Vagina (tissue), 2 donors: ENCODE data around the gene DDR2. TPM values are rescaled to one million over a fixed set of nuclear protein-coding genes. Genes with fewer than 3 reads are reported as not detected.

ENCODE experiments used
- DNase-seq, 2 donors: peaks; one replicate each; pipeline ENCODE4 v3.0.0-alpha.2; 2017; ENCODE audit errors: extremely low spot score in 2 of 2
- H3K27ac ChIP-seq: fragments of 200-600 bp; sonication (generic); one replicate; pipeline ENCODE4 v1.5.1; 2019
- H3K27me3 ChIP-seq: fragments of 200-600 bp; sonication (generic); one replicate; pipeline ENCODE4 v1.5.1; 2019
- H3K36me3 ChIP-seq, 2 donors: fragments of 200-600 bp; sonication (generic); one replicate each; pipeline ENCODE4 v1.5.1; 2017 to 2019
- H3K4me1 ChIP-seq: fragments of 200-600 bp; sonication (generic); one replicate; pipeline ENCODE4 v1.5.1; 2019
- H3K4me3 ChIP-seq, 2 donors: fragments of 200-600 bp; sonication (generic); 1 replicate in 1 of 2; 2 replicates in 1 of 2; pipeline ENCODE4 v1.5.1; 2016 to 2019
- H3K9me3 ChIP-seq: fragments of 200-600 bp; sonication (generic); one replicate; pipeline ENCODE4 v1.5.1; 2019
- CTCF ChIP-seq, 3 experiments: fragments of 450-650 bp in 2 of 3; fragments of 200-600 bp in 1 of 3; sonication (generic) in 1 of 3; IDR thresholded peaks; one replicate each; pipeline ENCODE4 v1.5.1; 2017 to 2019; ENCODE audit warnings: antibody characterized with exemption in 3 of 3, mild to moderate bottlenecking in 2 of 3, moderate library complexity in 2 of 3
- POLR2A ChIP-seq, 2 donors: fragments of 450-650 bp; IDR thresholded peaks; one replicate each; pipeline ENCODE4 v1.6.1; 2017; ENCODE audit warnings: antibody characterized with exemption in 2 of 2, mild to moderate bottlenecking in 2 of 2, moderate library complexity in 2 of 2
- POLR2AphosphoS5 ChIP-seq, 2 donors: sonication (generic); formaldehyde crosslinking; IDR thresholded peaks; one replicate each; pipeline ENCODE4 v1.9.0; 2017; ENCODE audit warnings: antibody characterized with exemption in 2 of 2, mild to moderate bottlenecking in 2 of 2, low read depth in 1 of 2; ENCODE audit not compliant: insufficient read depth in 1 of 2
- intact Hi-C: fragments of 100-400 bp; cut with DNase I; formaldehyde crosslinking; loops from one replicate; pipeline ENCODE4 v1.15.1; 2023
- total RNA-seq: library from RNA; depleted of rRNA; stranded (reverse); fragments of >200 nt; gene quantifications from one replicate; pipeline ENCODE4 v1.2.3, GENCODE V29; 2016

Gene DDR2
- total RNA-seq, 1 donor from 2014 or later, result 153 TPM

GRCh38 chr1:162621256-162621655 is 11.0 kb upstream of the DDR2 start:
- H3K27ac ChIP-seq, result no peak overlapping the region
- H3K27me3 ChIP-seq, result no peaks in the 10 kb centered on the region
- peaks cover 5% of the 10 kb centered on the region for H3K9me3 ChIP-seq
- no peak overlapping the region for H3K4me3 ChIP-seq
- no peak for DNase-seq
- TF ChIP-seq POLR2A (IDR thresholded peaks at IDR 0.05), result no peak
- no peak for TF ChIP-seq CTCF (IDR thresholded peaks at IDR 0.05)
- TF ChIP-seq POLR2AphosphoS5 (IDR thresholded peaks at IDR 0.05; ENCODE audit: insufficient read depth in 1 of 2, low read depth in 1 of 2), result no peak
- intact Hi-C loops, result no loop called here
- H3K4me1 ChIP-seq, result no peaks in the 10 kb centered on the region
- no peaks in the 10 kb centered on the region for H3K36me3 ChIP-seq

- DNase-seq, result no peak
- Histone ChIP-seq H3K27me3 (no peaks in the 10 kb centered on the region), H3K27ac (peak overlapping the region; percentile 53), H3K36me3 (no peaks in the 10 kb centered on the region), H3K4me1 (no peaks in the 10 kb centered on the region), H3K4me3 (no peak overlapping the region), H3K9me3 (no peaks in the 10 kb centered on the region)
- intact Hi-C loops, result no loop called here
- TF ChIP-seq POLR2AphosphoS5 (IDR thresholded peaks at IDR 0.05; ENCODE audit: insufficient read depth in 1 of 2, low read depth in 1 of 2) (no peak), CTCF (IDR thresholded peaks at IDR 0.05) (no peak), POLR2A (IDR thresholded peaks at IDR 0.05) (no peak)
Observed at GRCh38 chr1:162625679-162626078, 6.6 kb upstream of the DDR2 start.

DNA sequence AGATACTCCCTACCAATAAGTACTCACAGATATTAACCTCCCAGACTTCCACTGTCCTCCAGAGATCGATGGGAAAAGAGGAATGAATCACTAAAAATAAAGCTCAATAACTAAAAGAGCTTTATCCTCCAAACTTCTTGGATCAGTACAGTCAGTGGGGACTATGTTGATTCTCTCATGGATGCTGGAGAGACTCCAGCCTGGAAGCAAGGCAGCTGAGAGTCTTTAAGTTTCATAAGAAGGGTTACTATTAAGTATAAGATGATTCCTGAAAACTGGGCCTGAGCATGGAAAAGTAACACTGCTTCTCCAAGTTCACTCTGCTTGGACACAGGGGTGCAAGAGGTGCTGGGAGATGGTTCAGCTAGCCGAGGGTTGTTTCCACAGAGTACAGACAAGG is 6.2 kb upstream of the DDR2 start:
- Histone ChIP-seq H3K4me1 (no peaks in the 10 kb centered on the region), H3K36me3 (no peaks in the 10 kb centered on the region), H3K27me3 (no peaks in the 10 kb centered on the region), H3K9me3 (no peaks in the 10 kb centered on the region), H3K4me3 (peak overlapping the region; percentile 20 to 23), H3K27ac (peak overlapping the region; percentile 53)
- TF ChIP-seq POLR2A (IDR thresholded peaks at IDR 0.05) (no peak), POLR2AphosphoS5 (IDR thresholded peaks at IDR 0.05; ENCODE audit: insufficient read depth in 1 of 2, low read depth in 1 of 2) (no peak), CTCF (IDR thresholded peaks at IDR 0.05) (no peak)
- intact Hi-C loops, result no loop called here
- DNase-seq, result no peak

DNA sequence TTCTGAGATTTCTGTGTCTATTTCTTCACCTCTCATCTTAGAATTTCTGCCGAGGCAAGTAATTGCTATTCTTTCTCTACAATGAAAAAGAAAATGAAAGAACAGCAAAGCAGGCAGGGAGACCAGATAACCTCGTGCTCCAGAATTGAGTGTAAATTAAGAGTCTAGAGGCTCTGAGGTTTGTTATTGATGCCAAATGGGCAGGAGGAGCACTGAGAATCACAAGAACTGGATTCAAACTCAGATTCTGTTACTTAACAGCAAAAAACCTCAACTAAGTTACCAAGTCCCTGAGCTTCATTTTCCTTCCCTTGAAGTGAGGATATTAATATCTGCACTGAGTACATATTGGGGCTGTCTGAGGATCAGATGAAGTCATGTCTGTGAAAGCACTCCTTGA is 5.5 kb upstream of the DDR2 start:
- DNase-seq, result no peak
- H3K4me3 ChIP-seq, result peak overlapping the region; percentile 20 to 23
- H3K27ac ChIP-seq, result peak overlapping the region; percentile 53
- H3K27me3 ChIP-seq, result no peaks in the 10 kb centered on the region
- H3K9me3 ChIP-seq, result no peaks in the 10 kb centered on the region
- TF ChIP-seq POLR2A (IDR thresholded peaks at IDR 0.05) (no peak), CTCF (IDR thresholded peaks at IDR 0.05) (no peak), POLR2AphosphoS5 (IDR thresholded peaks at IDR 0.05; ENCODE audit: insufficient read depth in 1 of 2, low read depth in 1 of 2) (no peak)
- intact Hi-C loops, result no loop called here
- H3K36me3 ChIP-seq, result no peaks in the 10 kb centered on the region
- peaks cover 4% of the 10 kb centered on the region for H3K4me1 ChIP-seq

DNA sequence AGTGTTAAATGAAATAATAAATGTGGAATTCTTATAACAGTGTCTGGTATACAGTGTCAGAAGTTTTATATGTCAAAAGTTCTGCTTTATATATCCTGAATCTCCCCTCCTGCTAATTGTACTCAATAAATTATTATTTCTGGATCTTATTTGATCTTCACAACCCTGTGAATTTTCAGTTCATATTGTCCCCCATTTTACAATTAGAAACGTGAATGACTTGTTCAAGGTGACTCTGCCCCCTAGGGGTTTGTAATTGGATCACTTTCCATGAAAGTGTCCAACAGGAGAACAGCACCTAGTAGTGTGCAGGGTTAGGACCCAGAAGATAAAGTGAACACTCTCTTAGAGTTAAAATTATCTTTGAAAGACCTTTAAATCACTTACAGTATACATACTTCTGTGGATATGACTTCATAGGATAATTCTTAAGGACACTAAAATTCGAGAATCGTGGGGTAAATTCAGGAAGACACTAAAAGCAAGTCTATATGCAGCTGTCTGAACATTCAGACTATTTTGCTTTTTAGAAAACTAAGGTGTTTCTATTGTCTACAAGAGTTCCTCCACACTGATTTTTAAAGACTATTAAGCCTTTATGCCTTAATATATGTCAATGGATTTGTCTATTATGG is 4.5 kb upstream of the DDR2 start:
- Histone ChIP-seq H3K4me3 (no peak overlapping the region), H3K4me1 (peaks cover 4% of the 10 kb centered on the region), H3K27ac (no peak overlapping the region), H3K27me3 (no peaks in the 10 kb centered on the region), H3K9me3 (no peaks in the 10 kb centered on the region), H3K36me3 (no peaks in the 10 kb centered on the region)
- intact Hi-C loops, result no loop called here
- no peak for DNase-seq
- TF ChIP-seq POLR2AphosphoS5 (IDR thresholded peaks at IDR 0.05; ENCODE audit: insufficient read depth in 1 of 2, low read depth in 1 of 2) (no peak), CTCF (IDR thresholded peaks at IDR 0.05) (no peak), POLR2A (IDR thresholded peaks at IDR 0.05) (no peak)
